Pulmonary artery endothelial cell (primary cell): ENCODE results near the gene GPC5. TPM values are rescaled to one million over a fixed set of nuclear protein-coding genes. Genes with fewer than 3 reads are reported as not detected.

Experiments used
- DNase-seq: peaks from one replicate; pipeline ENCODE4 v3.0.0-alpha.2; 2011; ENCODE audit warnings: low read depth, low spot score
- total RNA-seq: library from RNA; depleted of rRNA; stranded (reverse); fragments of >200 nt; gene quantifications from 2 replicates; pipeline ENCODE4 v1.2.3, GENCODE V29; 2014

GPC5 gene
- total RNA-seq, 1 donor from 2014 or later, result not detected

DNA sequence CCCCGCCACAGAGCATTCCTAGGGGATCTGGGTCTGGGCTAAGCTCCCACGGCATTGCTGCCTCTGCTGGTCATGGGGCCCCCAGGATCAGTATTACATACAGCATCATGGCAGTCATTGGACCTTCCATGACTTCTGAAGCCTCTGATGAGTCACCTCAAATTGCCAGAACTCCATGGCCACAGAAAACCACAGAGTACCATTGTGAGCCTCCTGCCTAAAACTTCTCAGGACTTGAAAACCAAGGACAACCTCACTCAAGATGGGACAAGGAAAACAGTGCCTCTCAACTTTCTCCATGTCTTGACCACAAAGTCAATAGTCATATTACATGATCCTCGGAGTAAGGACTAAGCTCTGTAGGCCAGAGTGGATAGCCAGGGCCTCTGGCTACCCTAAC, 306.0 kb downstream of the GPC5 start:
- DNase-seq, result no peak

GRCh38 chr13:91708558-91708957, 310.1 kb downstream of the GPC5 start:
- no peak for DNase-seq

DNA sequence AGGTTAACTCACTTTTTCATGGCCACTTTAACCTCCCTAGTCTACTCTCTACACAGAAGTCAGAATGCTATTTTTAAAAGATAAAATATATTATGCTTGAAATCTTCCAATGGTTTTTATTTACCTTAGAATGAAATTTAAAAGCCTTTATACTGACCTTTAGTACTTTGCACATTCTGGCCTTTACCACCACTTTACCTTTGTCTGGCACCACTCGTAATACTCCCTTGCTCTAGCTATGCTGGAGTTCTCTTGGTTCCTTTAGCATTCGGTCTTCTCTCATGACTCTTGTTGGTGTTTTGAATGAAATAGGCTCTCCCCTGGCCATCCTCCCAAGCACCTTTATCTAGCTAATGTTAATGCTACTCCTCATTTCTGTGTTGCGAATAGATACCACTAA, 310.8 kb downstream of the GPC5 start:
- DNase-seq, result no peak

GRCh38 chr13:91710733-91711132, 312.3 kb downstream of the GPC5 start:
- DNase-seq, result no peak

DNA sequence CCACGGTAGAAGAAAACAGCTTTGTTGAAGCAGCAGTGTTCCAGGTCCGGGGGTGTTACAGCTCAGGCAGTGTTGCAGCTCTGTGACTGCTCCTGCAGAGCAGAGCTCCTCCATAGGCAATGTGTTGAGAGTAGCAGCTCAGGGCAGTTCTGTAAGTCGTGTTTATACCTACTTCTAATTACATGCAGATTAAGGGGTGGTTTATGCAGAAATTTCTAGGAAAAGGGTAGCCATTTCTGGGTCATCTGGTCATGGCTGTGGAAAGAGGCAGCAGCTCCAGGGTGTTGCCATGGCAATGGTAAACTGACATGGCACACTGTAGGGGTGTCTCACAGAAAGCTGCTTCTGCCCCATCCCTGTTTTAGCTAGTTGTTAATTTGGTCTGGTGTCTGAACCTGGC, 316.4 kb downstream of the GPC5 start:
- DNase-seq, result no peak

DNA sequence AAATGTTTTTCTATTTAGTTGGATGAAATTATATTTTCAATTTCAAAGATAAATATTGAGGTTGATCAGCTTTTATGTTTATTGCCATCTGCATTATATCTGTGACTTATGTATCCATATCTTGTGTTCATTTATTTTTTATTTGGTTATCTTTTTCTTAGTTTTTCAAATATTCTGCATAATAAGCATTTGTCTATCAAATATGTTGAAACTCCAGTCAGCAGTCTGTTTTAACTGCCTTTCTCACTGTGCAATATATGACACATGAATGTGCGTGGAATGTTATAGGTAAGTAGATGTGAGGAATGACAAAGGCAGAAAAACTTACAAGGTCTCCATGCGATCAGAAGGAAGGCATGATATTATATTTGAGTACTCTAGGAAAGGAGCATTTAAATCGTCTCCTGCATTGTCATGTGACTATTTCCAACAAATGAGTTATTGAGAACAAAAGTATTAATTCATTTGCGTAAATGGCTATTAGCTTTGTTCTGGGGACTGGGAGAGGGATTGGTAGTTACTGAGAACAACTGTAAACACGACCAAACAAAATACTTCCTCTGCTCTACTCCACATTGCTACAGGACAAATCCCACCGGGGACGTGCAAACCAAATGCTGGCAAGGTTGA, 318.1 kb downstream of the GPC5 start:
- DNase-seq, result no peak

- no peak for DNase-seq
Observed at GRCh38 chr13:91719033-91719432, 320.6 kb downstream of the GPC5 start.

- no peak for DNase-seq
Observed at GRCh38 chr13:91721413-91721812, 323.0 kb downstream of the GPC5 start.

- no peak for DNase-seq
Observed at GRCh38 chr13:91722267-91722884, 324.0 kb downstream of the GPC5 start.

GRCh38 chr13:91724591-91724990, 326.2 kb downstream of the GPC5 start:
- no peak for DNase-seq

DNA sequence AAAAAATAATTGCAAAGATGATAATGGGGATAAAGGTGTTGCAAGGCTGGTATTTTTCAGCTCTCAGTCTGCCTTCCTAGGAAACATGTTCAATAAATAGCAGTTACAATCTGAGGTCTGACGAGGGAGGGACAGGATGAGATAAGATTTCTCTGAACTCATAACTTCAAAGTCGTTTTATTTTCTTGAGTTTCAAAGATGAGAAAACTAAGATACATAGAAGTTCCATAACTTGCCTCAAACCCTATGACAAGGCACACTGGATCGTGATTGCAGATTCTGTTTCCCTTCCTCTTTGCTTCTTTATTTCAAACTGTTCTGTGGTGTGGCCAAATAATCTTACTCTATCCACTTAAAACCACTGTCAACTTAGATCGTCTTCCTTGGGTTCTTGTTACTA, 327.2 kb downstream of the GPC5 start:
- no peak for DNase-seq

DNA sequence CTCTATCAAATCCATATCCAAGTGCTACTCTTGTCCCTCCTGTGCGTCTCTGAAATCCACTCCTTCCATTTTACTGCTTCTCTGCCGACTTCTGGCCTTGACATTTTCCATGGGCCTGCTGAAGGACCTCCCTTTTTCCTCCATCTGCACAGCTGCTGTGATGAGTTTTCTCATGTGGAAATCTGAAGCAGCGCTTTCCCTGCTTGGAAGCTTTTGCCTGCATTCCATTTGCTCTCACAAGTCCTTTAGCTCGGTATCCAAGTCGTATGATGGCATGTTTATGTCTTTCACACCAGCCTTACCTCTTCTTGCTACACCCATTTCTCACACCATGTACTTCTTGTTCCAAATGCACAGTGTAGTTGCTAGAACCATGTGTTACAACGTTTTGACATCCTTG, 328.2 kb downstream of the GPC5 start:
- no peak for DNase-seq

DNA sequence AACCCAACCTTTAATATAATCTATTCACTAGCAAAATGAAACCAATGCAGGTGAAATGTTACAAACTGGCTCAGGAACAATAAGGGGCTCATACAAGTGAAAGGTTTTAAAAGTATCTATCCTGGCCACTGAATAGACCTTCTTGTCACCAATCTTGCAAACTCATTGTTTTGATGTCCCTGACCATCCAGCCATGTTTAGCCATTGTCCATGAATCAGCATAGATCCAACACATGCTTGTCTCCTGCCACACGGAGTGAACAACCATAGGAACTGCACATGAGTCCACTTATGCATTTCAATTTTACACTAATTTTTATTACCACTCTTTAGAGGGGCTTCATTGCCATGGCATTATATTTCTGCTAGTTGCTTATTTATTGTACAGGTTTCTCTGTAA, 331.4 kb downstream of the GPC5 start:
- DNase-seq, result no peak

GRCh38 chr13:91739751-91740150, 341.3 kb downstream of the GPC5 start:
- no peak for DNase-seq

DNA sequence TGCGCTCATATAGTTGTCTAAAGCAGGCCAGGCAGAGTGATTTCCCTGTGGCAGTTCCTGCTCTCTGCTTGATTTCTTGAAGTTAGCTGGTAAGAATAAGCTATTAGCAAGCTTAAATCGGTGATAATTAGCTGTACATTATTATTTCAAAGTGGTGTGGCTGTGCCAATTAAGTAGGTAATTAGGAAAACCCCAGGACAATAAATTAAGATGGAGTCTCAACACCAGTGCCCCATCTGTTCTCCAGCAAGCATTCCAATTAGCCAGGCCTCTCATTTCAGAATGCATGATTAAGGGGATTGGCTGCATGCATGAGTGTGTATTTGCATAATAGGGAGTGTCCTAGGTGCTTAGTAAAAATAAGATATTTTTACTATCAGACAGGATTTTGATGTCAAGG, 342.3 kb downstream of the GPC5 start:
- DNase-seq, result no peak

DNA sequence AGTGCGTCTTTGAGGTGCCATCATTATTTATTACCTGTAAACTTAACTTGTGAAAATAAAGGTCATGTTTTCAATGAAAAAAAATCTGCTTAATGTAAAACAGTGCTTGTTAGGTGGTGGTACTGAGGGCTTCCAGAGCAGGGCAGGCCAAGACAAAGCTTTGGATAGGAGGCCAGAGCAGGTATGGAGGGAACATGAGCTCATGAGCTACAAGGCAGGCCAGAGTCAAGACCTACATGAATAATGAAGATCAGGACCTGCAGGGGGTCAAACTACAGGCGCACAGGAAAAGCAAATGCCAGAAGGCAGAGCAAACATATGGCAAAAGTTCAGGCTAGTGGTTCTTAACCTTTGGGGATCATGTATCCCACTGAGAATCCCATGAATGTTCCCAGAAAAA, 343.5 kb downstream of the GPC5 start:
- DNase-seq, result no peak

DNA sequence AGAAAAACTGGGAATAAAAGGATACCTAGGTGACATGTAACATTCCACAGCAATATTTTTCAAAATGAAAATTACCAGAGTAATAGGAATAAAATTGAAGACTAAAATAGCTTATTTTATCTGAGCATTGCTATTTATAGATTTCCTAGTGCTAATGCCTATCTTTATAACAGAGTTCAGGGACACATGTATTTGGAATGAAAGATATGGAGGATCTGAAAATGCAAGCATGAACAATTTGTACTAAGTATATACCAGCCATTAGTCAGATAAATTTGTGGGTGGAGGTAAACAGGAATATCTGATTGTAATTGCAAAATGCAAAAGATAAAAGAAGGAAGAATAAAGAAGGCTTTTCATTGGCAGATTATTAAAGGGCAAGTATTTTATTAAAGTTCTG, 345.9 kb downstream of the GPC5 start:
- DNase-seq, result no peak

DNA sequence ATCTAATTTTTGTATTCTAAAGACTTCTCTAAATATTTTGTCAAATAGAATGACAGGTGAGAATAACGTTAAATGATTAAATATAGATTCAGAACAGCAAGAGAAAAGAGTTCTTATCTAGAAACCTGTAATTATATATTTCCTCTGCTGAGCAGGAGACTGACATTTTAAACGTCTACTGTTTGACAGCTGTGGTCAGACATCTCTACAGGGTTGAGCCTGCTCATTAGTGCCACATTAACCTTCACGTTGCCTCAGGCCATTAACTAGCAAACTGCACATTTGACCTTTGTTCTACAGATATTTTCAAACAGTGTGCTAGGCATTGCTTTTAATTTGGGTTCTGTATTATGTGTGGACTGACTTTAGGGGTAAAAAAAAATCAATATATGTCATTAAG, 347.5 kb downstream of the GPC5 start:
- DNase-seq, result no peak

DNA sequence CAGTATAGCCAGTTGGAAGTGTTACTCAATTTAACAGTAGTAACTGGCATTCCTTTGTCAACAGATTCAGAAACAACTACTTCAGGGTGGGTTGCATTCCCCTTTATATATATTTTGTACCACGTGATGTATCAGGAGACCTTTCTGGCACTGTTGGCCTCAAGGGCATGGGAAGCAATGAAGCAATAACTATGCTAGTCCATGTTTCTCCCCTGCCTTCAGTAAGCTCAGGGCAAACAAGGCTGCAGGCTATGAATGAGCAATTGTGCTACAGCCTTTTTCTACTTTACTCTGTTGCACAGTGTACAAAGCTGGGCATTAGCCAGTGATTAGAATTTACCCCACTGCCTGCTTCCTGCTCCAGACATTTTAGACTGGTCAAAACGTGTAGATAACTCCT, 348.8 kb downstream of the GPC5 start:
- no peak for DNase-seq

DNA sequence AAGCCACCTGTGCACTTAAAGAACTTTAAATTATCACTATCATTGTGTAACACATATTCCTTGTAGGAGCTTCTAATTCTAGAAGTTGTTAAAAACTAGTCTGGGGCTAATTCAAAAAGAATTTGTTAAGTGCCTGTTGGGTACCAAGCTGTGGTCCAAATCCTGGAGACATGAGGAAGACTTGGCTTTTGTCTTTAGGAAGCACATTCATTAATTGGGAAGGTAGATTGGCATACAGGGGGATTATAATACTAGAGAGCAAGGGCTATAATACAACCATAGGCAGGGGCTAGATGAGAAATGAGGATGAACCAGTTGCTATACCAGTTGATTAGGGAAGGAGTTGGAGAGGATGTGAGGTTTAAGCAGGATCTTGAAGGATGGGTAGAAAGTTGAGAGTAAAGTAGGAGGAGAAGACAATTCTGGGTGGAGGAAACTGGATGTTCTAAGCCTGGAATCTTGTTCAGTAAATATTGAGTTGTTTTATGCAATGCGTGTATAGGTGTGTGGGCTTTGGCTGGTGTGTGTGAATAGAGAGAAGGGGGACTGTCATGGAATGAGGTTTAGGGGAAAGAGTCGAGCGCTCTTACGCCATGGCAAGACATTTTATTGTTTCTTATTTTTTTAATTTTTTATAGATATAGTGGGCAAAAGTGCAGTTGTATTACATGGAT, 350.1 kb downstream of the GPC5 start:
- no peak for DNase-seq

- no peak for DNase-seq
Observed at GRCh38 chr13:91758724-91759123, 360.3 kb downstream of the GPC5 start.

- no peak for DNase-seq
Observed at GRCh38 chr13:91762957-91763356, 364.5 kb downstream of the GPC5 start.

DNA sequence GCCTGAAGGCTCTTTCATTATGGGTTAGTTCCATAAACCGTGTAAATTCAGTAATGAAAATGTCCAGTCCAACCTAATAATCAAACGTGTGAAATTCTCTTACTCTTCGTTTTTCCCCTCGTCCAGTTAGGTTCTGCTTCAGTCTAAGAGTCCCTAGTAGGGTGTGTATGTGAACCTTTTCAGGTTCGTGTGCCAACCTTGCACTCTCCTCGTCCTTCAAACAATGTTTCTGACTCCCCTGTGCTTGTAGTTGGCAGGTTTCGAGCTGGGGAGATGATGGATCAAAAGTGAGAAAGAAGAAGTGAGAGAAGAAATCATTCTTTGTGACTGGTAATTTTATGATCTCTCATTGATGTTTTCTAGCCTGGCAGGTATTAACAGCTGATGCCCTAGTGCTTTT, 366.1 kb downstream of the GPC5 start:
- no peak for DNase-seq
